Gastroesophageal sphincter (tissue), 4 donors: ENCODE data around the gene ROPN1L. TPM values are rescaled to one million over a fixed set of nuclear protein-coding genes. Genes with fewer than 3 reads are reported as not detected.

Source experiments
- ATAC-seq: fragments of 150-250 bp; one replicate; pipeline ENCODE4 v1.9.1; 2016; ENCODE audit warnings: mild to moderate bottlenecking, moderate library complexity
- H3K27ac ChIP-seq, 4 donors: fragments of 200-600 bp; sonication (generic) in 3 of 4; 1 replicate in 3 of 4; 2 replicates in 1 of 4; pipeline ENCODE4 v1.5.1; 2016 to 2019
- H3K27me3 ChIP-seq: fragments of 200-600 bp; sonication (generic); one replicate; pipeline ENCODE4 v1.5.1; 2019
- H3K36me3 ChIP-seq, 2 donors: fragments of 200-600 bp; sonication (generic); one replicate each; pipeline ENCODE4 v1.5.1; 2019; ENCODE audit warnings: control low read depth in 1 of 2
- H3K4me1 ChIP-seq, 3 donors: fragments of 200-600 bp; sonication (generic); 1 replicate in 2 of 3; 2 replicates in 1 of 3; pipeline ENCODE4 v1.5.1; 2016 to 2019; ENCODE audit warnings: control low read depth in 2 of 3
- H3K4me3 ChIP-seq, 2 donors: fragments of 200-600 bp; sonication (generic); one replicate each; pipeline ENCODE4 v1.5.1; 2019; ENCODE audit warnings: mild to moderate bottlenecking in 1 of 2, moderate library complexity in 1 of 2
- H3K9me3 ChIP-seq, 3 donors: fragments of 200-600 bp; sonication (generic); one replicate each; pipeline ENCODE4 v1.5.1; 2017 to 2019; ENCODE audit warnings: control low read depth in 2 of 3
- CTCF ChIP-seq, 4 experiments: fragments of 200-600 bp in 2 of 4; fragments of 450-650 bp in 2 of 4; sonication (generic) in 1 of 4; IDR thresholded peaks; one replicate each; pipeline ENCODE4 v1.5.1; 2017 to 2019; ENCODE audit warnings: antibody characterized with exemption in 4 of 4, mild to moderate bottlenecking in 2 of 4, moderate library complexity in 2 of 4
- EP300 ChIP-seq: sonication (generic); formaldehyde crosslinking; IDR thresholded peaks from one replicate; pipeline ENCODE4 v1.6.1; 2017; ENCODE audit warnings: antibody characterized with exemption, mild to moderate bottlenecking
- POLR2A ChIP-seq, 2 donors: fragments of 450-650 bp; IDR thresholded peaks; one replicate each; pipeline ENCODE4 v1.6.1; 2017; ENCODE audit warnings: antibody characterized with exemption in 2 of 2, mild to moderate bottlenecking in 2 of 2, moderate library complexity in 1 of 2
- POLR2AphosphoS5 ChIP-seq: sonication (generic); formaldehyde crosslinking; IDR thresholded peaks from one replicate; pipeline ENCODE4 v1.6.1; 2017; ENCODE audit warnings: antibody characterized with exemption
- WGBS, 2 donors: methylation state at CpG; one replicate each; pipeline ENCODE4 v1.1.5; 2018; ENCODE audit warnings: low coverage in 1 of 2; 5-methylcytosine and 5-hydroxymethylcytosine counted together
- total RNA-seq, 4 donors: library from RNA; depleted of rRNA; stranded (reverse); fragments of >200 nt; gene quantifications; one replicate each; pipeline ENCODE4 v1.1.0, GENCODE V29; 2016

Gene ROPN1L
- total RNA-seq, 4 donors from 2014 or later, result 1.1 TPM; not detected in 3

DNA sequence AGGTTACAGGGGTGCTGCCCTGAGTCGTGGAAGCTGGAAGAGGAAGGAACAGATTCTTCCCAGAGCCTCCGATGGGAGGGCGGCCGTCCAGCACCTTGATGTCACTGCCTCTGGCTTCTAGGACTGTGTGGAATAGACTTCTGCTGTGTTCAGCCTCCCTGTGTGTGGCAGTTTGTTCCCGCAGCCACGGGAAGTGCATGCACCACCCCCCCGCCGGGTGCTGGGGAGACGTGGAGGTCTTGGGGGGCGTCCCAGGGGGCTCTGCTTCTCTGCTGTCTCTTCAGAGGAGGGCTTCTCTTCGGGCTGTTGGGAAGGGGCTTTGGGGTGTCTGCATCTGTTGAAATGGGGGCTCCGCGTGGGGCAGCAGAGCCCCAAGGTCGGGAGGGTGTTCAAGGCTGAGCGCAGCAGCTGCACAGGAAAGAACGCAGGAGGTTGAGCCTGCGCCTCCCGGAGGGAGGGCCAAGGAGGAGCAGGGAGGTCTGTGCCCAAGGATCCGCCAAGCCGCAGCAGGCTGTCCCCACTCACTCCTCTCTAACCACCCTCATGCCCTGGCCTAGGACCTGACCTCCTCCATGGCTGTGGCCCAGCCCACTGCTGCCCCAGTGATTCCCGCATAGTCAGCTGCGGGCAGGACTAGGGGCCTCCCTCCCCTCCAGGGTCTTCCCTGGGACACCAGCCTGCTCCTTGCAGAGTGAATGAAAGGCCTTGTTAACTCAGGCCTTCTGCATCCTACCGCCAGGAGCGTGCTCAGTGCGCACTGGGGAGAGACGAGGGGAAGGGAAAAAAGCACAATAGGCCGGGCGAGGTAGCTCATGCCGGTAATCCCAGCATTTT, 45.0 kb downstream of the ROPN1L start:
- H3K4me1 ChIP-seq, result no peaks in the 10 kb centered on the region
- H3K4me3 ChIP-seq, result no peak overlapping the region
- TF ChIP-seq EP300, result no peak
- no peak for TF ChIP-seq POLR2A (IDR thresholded peaks at IDR 0.05)
- H3K27me3 ChIP-seq, result peaks cover 31% of the 10 kb centered on the region
- no peak overlapping the region for H3K27ac ChIP-seq
- no peaks in the 10 kb centered on the region for H3K36me3 ChIP-seq
- 59 to 72% methylated on average over 4 to 5 of the region's 29 CpGs for WGBS, 2 donors
- ATAC-seq, result no peak
- no peaks in the 10 kb centered on the region for H3K9me3 ChIP-seq

DNA sequence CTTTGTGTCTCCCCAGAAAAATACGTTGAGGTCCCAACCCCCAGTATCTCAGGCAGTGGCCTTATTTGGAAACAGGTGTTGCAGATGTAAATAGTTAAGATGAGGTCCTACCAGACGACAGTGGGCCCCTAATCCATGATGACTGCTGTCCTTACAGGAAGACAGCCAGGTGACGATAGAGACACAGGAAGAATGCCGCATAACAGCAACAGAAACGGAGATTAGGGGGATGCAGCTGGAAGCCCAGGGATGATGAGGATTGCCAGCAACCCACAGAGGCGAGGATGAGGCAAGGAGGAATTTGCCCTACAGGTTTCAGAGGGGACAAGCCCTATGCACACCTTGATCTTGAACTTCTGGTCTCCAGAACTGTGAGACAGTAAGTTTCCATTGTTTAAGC, 46.5 kb downstream of the ROPN1L start:
- peaks cover 23% of the 10 kb centered on the region for H3K27me3 ChIP-seq
- no peak overlapping the region for H3K27ac ChIP-seq
- TF ChIP-seq POLR2A (IDR thresholded peaks at IDR 0.05), result no peak
- TF ChIP-seq CTCF (IDR thresholded peaks at IDR 0.05), result no peak
- no peak for TF ChIP-seq POLR2AphosphoS5
- no peak for TF ChIP-seq EP300
- no peaks in the 10 kb centered on the region for H3K36me3 ChIP-seq
- no peak overlapping the region for H3K4me3 ChIP-seq
- no peaks in the 10 kb centered on the region for H3K4me1 ChIP-seq
- ATAC-seq, result no peak
- no peaks in the 10 kb centered on the region for H3K9me3 ChIP-seq
- WGBS, 2 donors, result 33 to 78% methylated on average over 3 to 6 of the region's 6 CpGs

DNA sequence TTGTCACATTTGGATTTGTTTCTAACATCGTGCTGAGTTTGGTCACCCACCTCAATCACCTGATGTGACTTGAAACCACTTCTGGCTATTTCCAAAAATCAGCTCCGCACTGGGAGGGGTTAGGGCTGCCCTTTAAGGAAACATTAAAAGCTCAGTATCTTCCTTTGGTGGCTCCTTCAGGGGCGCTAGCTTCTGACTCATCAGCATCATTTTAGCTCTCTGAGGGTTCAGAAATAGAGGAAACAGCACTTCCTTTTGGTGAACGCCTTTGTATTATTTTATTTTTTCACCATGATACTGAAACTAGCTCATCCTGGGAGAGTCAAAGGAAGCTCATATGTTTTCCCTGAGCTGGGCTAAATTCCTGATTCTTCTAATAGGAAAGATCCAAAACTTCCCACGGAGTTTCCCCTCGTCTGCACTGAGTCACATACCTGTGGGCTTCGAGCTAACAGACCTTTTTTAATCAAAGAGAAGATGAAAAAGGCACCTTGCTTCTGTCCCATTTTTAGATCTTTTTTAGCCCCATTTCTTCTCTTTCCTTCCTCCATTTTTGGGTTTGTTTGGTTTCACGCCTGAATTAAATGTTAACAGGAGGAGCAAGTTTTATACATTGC, 48.2 kb downstream of the ROPN1L start:
- Histone ChIP-seq H3K4me1 (no peaks in the 10 kb centered on the region), H3K27ac (no peak overlapping the region), H3K9me3 (no peaks in the 10 kb centered on the region), H3K27me3 (peaks cover 20% of the 10 kb centered on the region), H3K36me3 (no peaks in the 10 kb centered on the region), H3K4me3 (no peak overlapping the region)
- WGBS, 2 donors, result 49 to 53% methylated on average over 6 to 8 of the region's 8 CpGs
- no peak for ATAC-seq
- TF ChIP-seq POLR2A (IDR thresholded peaks at IDR 0.05) (no peak), EP300 (no peak), CTCF (IDR thresholded peaks at IDR 0.05) (no peak), POLR2AphosphoS5 (no peak)

DNA sequence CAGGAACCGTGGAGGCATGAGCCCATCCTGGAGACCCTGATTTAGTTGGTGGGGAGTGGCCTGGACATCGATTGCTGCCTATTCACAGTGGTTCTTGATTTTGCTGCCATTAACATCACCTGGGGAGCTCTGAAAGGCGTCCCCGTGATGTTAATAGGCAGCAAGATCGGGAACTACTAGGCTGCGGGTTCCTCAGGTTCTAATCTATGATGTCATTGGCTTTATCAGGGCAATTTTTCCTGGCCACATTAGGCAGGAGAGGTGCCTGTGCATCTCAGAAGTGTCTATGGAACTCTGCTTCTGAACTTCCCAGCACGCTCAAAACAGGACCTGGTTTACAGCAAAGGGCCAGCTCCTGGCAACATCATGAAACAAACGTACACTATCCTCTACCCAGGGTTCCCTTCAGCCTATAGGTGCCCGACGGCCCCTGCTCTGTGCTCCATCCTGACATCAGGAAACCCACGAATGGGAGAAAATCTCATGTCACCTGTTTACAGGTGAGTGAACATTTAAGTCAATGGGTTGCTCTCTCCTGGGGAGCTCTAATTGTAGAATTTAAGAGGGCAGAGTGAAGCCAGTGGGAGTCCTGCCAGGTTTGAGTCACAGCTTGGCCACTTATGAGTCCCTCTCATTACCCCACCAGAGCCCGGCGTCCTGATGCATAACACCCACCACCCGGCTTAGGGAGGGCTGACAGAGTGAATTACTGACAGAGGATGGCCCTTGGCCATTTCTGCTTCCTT, 49.4 kb downstream of the ROPN1L start:
- H3K27me3 ChIP-seq, result peaks cover 16% of the 10 kb centered on the region
- ATAC-seq, result no peak
- H3K27ac ChIP-seq, result no peak overlapping the region
- H3K4me3 ChIP-seq, result no peak overlapping the region
- no peaks in the 10 kb centered on the region for H3K9me3 ChIP-seq
- H3K36me3 ChIP-seq, result no peaks in the 10 kb centered on the region
- 55% methylated on average over 5 of the region's 14 CpGs; no CpG with 5 or more reads in 1 of the 2 donors for WGBS, 2 donors
- TF ChIP-seq CTCF (IDR thresholded peaks at IDR 0.05), result no peak
- no peak for TF ChIP-seq POLR2A (IDR thresholded peaks at IDR 0.05)
- no peak for TF ChIP-seq EP300
- TF ChIP-seq POLR2AphosphoS5, result no peak
- H3K4me1 ChIP-seq, result no peaks in the 10 kb centered on the region

DNA sequence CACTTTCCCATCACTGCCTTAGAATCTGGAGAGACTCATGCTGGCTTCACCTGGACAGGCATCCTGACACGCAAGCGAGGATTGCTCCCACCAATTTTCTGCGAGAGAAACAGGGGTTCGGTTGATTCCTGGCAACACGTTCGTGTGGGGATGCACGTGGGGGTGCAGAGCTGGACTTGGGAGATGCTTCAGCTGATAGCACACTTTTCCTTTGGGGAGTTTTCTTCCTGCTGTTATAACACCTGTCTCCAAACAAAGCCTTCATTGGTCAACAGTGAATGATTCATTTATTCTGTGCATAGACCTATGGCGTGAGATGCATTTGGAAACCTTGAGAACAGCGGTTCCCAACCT, 50.0 kb downstream of the ROPN1L start:
- Histone ChIP-seq H3K36me3 (no peaks in the 10 kb centered on the region), H3K4me3 (no peak overlapping the region), H3K4me1 (no peaks in the 10 kb centered on the region), H3K27me3 (peaks cover 11% of the 10 kb centered on the region), H3K9me3 (no peaks in the 10 kb centered on the region), H3K27ac (no peak overlapping the region)
- no peak for ATAC-seq
- TF ChIP-seq POLR2AphosphoS5 (no peak), POLR2A (IDR thresholded peaks at IDR 0.05) (no peak), EP300 (no peak), CTCF (IDR thresholded peaks at IDR 0.05) (no peak)
- no CpG with 5 or more reads among the region's 9 CpGs for WGBS, 2 donors
